ENCODE results near the gene KIF3A. TPM values are rescaled to one million over a fixed set of nuclear protein-coding genes. Genes with fewer than 3 reads are reported as not detected.

KIF3A gene
- total and polyA plus RNA-seq, 2 of the 8 experiments (the other 6 are each of a cell fraction or from before 2014, with no cell fraction given), result 3.1 to 13.1 TPM

GRCh38 chr5:132776131-132776937 is 39.0 kb upstream of the KIF3A start (continued):
- 0 out of 2 replicates have a peak, but pooled peaks have one; percentile 21 for TF ChIP-seq SUZ12 (IDR thresholded peaks at IDR 0.05; ENCODE audit: low read length)
- no peak for TF ChIP-seq POLR2A (IDR thresholded peaks at IDR 0.05; ENCODE audit: control extremely low read depth in 1 of 2, low read depth in 2 of 2, low read length in 2 of 2)
